HG03460 (cell line): Measurements from ENCODE around the gene VIPAS39.

Experiments
- ATAC-seq: cut with Tn5 transposase; IDR thresholded peaks from one replicate; pipeline ENCODE4 v1.9.1; 2021; ENCODE audit not compliant: unreplicated experiment

VIPAS39 gene

GRCh38 chr14:77406718-77407117, 50.7 kb downstream of the VIPAS39 start:
- no peak for ATAC-seq

DNA sequence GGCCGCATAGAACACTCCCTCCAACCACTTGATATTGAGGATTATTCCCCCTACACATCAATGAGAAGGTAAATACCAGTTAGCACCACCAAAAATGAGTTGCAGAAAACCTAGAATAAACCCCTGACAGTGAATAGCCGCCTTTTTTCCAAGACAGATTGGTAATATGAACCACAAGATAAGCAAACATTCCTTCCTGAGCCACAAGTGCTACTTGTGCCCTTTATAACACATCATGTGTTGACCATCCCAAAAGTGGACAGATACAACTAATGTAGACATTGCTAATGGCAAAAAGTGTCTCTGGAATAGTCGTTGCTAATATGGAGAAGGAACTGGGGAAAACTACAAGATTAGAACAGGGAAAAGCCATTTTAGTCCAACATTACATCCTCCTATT, 51.3 kb downstream of the VIPAS39 start:
- ATAC-seq: no peak

GRCh38 chr14:77403768-77404167, 53.6 kb downstream of the VIPAS39 start:
- ATAC-seq: no peak

GRCh38 chr14:77400216-77400615, 57.2 kb downstream of the VIPAS39 start:
- no peak for ATAC-seq

DNA sequence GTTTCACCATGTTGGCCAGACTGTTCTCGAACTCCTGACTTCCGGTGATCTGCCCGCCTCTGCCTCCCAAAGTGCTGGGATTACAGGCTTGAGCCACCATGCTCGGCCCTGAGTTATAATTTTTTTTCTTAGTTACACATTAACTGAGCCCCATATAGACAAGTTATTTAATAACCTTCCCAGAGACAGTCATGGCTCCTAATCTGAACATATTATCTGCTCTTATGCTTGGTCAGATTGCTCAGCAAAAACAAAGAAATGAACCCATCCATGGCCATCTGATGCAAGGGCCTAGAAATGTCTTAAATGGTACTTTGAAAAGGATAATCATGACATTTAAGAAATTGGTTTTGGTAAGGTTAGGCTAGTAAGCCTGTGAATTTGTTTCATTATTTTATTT, 67.2 kb downstream of the VIPAS39 start:
- ATAC-seq: no peak

- ATAC-seq: no peak
Measured at GRCh38 chr14:77378701-77379100, 78.7 kb downstream of the VIPAS39 start.

GRCh38 chr14:77377502-77377844, 79.9 kb downstream of the VIPAS39 start:
- ATAC-seq: no peak

- ATAC-seq: peak; percentile 83
Measured at GRCh38 chr14:77376771-77377501, 80.5 kb downstream of the VIPAS39 start, which contains the start of the genes SAMD15 and TMED8. SAMD15 (plus strand) TSS chr14:77377379; CDS start chr14:77377419, 40 bp downstream. TMED8 (minus strand) TSS chr14:77377094; CDS start chr14:77377053, 41 bp downstream.
